ENCODE results near the gene FRMD6.

DNA sequence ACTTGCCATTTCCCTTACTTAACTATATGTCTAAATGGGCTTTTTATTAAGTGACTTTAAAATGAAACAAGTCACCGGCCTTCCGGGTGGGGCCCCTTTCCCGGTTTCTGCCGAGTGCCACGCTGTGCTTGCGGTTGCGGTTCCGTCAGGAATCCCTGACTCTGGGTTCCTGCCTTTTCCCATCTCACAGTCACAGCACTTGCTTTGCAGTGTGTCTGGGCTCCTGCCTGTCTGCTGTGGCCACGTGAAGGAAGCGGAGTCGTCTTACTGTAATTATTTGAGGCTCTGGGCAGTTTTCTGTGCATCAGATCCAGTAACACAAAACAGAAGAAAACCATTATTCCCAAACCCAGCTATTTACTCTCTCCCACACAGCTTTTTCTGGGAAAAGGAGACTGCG, 44.0 kb upstream of the FRMD6 start:
- TF ChIP-seq, protein P1, sequence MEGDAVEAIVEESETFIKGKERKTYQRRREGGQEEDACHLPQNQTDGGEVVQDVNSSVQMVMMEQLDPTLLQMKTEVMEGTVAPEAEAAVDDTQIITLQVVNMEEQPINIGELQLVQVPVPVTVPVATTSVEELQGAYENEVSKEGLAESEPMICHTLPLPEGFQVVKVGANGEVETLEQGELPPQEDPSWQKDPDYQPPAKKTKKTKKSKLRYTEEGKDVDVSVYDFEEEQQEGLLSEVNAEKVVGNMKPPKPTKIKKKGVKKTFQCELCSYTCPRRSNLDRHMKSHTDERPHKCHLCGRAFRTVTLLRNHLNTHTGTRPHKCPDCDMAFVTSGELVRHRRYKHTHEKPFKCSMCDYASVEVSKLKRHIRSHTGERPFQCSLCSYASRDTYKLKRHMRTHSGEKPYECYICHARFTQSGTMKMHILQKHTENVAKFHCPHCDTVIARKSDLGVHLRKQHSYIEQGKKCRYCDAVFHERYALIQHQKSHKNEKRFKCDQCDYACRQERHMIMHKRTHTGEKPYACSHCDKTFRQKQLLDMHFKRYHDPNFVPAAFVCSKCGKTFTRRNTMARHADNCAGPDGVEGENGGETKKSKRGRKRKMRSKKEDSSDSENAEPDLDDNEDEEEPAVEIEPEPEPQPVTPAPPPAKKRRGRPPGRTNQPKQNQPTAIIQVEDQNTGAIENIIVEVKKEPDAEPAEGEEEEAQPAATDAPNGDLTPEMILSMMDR (IDR thresholded peaks at IDR 0.05; ENCODE audit: low read depth, low read length, poor library complexity, severe bottlenecking), result no peak
- TF ChIP-seq EZH2phosphoT487 (IDR thresholded peaks at IDR 0.05; ENCODE audit: borderline replicate concordance, low read length), result no peak

Data from DOHH2 (cell line).